GM06990 (cell line): ENCODE measurements around the gene TPGS1.

Source experiments
- DNase-seq: peaks from one replicate; pipeline ENCODE4 v3.0.0-alpha.2; 2011; ENCODE audit not compliant: insufficient read length; ENCODE audit errors: extremely low read depth
- H3K27me3 ChIP-seq: replicated peaks from 2 replicates; pipeline ENCODE4 v1.6.0; 2011; ENCODE audit warnings: low read length; ENCODE audit not compliant: control insufficient read depth, insufficient read depth
- H3K36me3 ChIP-seq: 2 replicates; pipeline ENCODE4 v1.5.1; 2011; ENCODE audit warnings: low read length; ENCODE audit not compliant: control insufficient read depth, insufficient read depth
- H3K4me3 ChIP-seq: replicated peaks from 2 replicates; pipeline ENCODE4 v1.5.1; 2011; ENCODE audit warnings: low read depth, mild to moderate bottlenecking, control low read depth, low read length
- TF ChIP-seq, protein P1 (sequence below): IDR thresholded peaks from 2 replicates; pipeline ENCODE4 v1.5.1; 2011; ENCODE audit warnings: low read length, control low read depth, mild to moderate bottlenecking, inconsistent platforms; ENCODE audit not compliant: insufficient read depth, poor library complexity, severe bottlenecking

The TPGS1 gene

DNA sequence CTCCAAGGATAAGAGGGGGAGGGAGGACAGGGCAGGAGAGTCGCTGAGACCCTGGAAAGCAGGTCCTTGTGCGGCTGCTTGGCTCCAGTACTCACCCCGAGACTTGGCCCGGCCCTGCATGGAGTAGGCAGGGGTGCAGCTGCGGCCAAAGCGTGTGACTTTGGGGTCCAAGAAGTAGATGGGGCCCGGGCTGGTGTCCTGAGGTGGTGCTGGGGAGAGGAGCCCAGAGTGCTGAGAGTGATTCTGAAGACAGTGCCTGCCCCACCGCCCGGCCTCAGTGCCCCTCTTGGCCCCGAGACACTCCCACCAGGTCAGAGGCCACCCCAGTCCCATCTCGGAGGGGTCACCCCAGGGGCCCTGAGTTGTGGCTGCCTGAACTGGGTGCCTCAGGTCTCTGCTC is 39.7 kb upstream of the TPGS1 start:
- Histone ChIP-seq H3K36me3 (no peaks in the 10 kb centered on the region), H3K27me3 (no peaks in the 10 kb centered on the region), H3K4me3 (no peak overlapping the region)
- no peak for DNase-seq
- TF ChIP-seq, protein P1, sequence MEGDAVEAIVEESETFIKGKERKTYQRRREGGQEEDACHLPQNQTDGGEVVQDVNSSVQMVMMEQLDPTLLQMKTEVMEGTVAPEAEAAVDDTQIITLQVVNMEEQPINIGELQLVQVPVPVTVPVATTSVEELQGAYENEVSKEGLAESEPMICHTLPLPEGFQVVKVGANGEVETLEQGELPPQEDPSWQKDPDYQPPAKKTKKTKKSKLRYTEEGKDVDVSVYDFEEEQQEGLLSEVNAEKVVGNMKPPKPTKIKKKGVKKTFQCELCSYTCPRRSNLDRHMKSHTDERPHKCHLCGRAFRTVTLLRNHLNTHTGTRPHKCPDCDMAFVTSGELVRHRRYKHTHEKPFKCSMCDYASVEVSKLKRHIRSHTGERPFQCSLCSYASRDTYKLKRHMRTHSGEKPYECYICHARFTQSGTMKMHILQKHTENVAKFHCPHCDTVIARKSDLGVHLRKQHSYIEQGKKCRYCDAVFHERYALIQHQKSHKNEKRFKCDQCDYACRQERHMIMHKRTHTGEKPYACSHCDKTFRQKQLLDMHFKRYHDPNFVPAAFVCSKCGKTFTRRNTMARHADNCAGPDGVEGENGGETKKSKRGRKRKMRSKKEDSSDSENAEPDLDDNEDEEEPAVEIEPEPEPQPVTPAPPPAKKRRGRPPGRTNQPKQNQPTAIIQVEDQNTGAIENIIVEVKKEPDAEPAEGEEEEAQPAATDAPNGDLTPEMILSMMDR, result no peak

- no peak for DNase-seq
- TF ChIP-seq, protein P1, result no peak
- Histone ChIP-seq H3K36me3 (no peaks in the 10 kb centered on the region), H3K27me3 (no peaks in the 10 kb centered on the region), H3K4me3 (no peak overlapping the region)
These were observed 38.6 kb upstream of the TPGS1 start for GRCh38 chr19:468587-469256.

GRCh38 chr19:469833-470232 is 37.5 kb upstream of the TPGS1 start:
- Histone ChIP-seq H3K27me3 (no peaks in the 10 kb centered on the region), H3K36me3 (no peaks in the 10 kb centered on the region), H3K4me3 (no peak overlapping the region)
- DNase-seq, result no peak
- TF ChIP-seq, protein P1, result no peak

- no peak overlapping the region for H3K4me3 ChIP-seq
- H3K36me3 ChIP-seq, result no peaks in the 10 kb centered on the region
- DNase-seq, result no peak
- TF ChIP-seq, protein P1, result no peak
- H3K27me3 ChIP-seq, result no peaks in the 10 kb centered on the region
These were observed 36.6 kb upstream of the TPGS1 start for GRCh38 chr19:470701-471100.

DNA sequence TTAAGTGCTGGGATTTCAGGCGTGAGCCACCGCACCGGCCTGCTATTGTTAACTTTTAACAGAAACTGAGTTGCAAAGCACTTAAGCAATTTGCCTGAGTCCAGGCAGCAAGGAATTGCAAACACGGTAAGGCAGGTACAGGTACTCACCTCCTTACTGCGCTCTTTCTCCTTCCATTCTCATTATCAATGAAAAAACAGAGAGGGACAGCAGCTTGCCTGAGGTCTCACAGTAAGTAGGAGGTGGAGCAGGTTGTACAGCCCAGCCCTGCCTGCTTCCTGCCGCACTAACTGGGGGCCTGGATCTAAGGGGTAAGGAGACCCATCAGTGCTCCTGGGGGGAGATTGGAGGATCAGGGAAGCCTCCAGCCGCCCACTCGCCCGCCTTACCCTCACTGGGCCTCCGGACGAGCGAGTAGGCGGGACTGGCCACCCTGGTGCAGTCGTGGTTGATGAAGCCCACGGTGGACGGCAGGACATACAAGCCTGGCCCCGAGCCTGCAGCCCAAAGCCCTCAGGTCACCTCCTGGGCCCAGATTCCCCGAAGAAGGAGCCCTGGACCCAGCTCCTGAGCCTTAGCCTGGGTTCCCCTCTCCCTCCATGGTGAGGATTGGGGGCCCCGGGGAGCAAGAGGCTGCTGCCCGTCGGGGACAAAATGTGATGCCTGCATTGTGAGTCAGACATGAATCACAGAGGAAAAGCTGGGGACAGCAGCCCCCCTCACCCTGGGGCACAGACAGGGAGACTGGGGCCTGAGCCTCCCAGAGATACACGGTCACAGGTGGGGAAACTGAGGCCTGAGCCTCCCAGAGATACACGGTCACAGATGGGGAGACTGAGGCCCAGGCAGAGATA is 35.1 kb upstream of the TPGS1 start:
- H3K27me3 ChIP-seq, result no peaks in the 10 kb centered on the region
- TF ChIP-seq, protein P1, result no peak
- no peak overlapping the region for H3K4me3 ChIP-seq
- H3K36me3 ChIP-seq, result no peaks in the 10 kb centered on the region
- DNase-seq, result no peak
